H1 (cell line): Measurements from ENCODE around the gene SLC25A34. TPM values are rescaled to one million over a fixed set of nuclear protein-coding genes. Genes with fewer than 3 reads are reported as not detected.

Experiments
- CTBP2 ChIP-seq: IDR thresholded peaks from 2 replicates; pipeline ENCODE4 v1.7.0; 2011; ENCODE audit warnings: borderline replicate concordance, mild to moderate bottlenecking, moderate library complexity, mixed read lengths, low read length; ENCODE audit not compliant: insufficient read depth, insufficient read length
- EP300 ChIP-seq, 2 experiments: IDR thresholded peaks; 1 replicate in 1 of 2; 2 replicates in 1 of 2; pipeline ENCODE4 v1.6.1; 2011 to 2012; ENCODE audit warnings: low read depth in 2 of 2, low read length in 2 of 2, mild to moderate bottlenecking in 2 of 2, borderline replicate concordance in 1 of 2, inconsistent platforms in 1 of 2, moderate library complexity in 1 of 2
- EZH2 ChIP-seq: fragments of 200-600 bp; sonication (generic); IDR thresholded peaks from 2 replicates; pipeline ENCODE4 v1.7.1; 2012; ENCODE audit warnings: low read depth, mild to moderate bottlenecking, moderate library complexity, low read length, inconsistent platforms; ENCODE audit not compliant: severe bottlenecking
- RBBP5 ChIP-seq: IDR thresholded peaks from 2 replicates; pipeline ENCODE4 v1.7.1; 2012; ENCODE audit warnings: low read depth, mild to moderate bottlenecking, inconsistent platforms, low read length, moderate library complexity, borderline replicate concordance
- RNF2 ChIP-seq: fragments of 200-900, 300-1000 bp; sonication (generic); IDR thresholded peaks from 2 replicates; pipeline ENCODE4 v1.7.1; 2016; ENCODE audit warnings: borderline replicate concordance, low read depth, mild to moderate bottlenecking, antibody characterized with exemption, low read length; ENCODE audit not compliant: poor library complexity, severe bottlenecking; ENCODE audit errors: missing control alignments
- TCF12 ChIP-seq: IDR thresholded peaks from 2 replicates; pipeline ENCODE4 v1.6.1; 2011; ENCODE audit warnings: low read depth, mild to moderate bottlenecking, low read length
- polyA plus RNA-seq, 7 experiments: library from polyadenylated mRNA; depleted of rRNA in 3 of 7; stranded (reverse) in 5 of 7; unstranded in 2 of 7; fragments of >200 nt in 5 of 7; fragments of 200-250 nt in 2 of 7; gene quantifications; 1 replicate in 5 of 7; 2 replicates in 1 of 7; 4 replicates in 1 of 7; pipeline versions ENCODE4 v1.2.1 to v1.2.3, GENCODE V29; 2011 to 2013; ENCODE audit warnings: missing spikeins in 2 of 7, mixed read lengths in 2 of 7
- total RNA-seq: library from RNA; stranded (reverse); fragmentation: NEBNext Ultra II Directional; extraction: Animal tissue kit (Norgen Biotek cat#: 25700); gene quantifications from 2 replicates; pipeline ENCODE4 v1.2.1, GENCODE V29; 2021

SLC25A34 gene
- total and polyA plus RNA-seq, 2 of the 8 experiments (the other 6 are each of a cell fraction or from before 2014, with no cell fraction given), result 0.48 to 0.62 TPM

- TF ChIP-seq RBBP5 (no peak), TCF12 (no peak), CTBP2 (no peak), RNF2 (no peak), EP300 (IDR thresholded peaks at IDR 0.05; ENCODE audit: borderline replicate concordance in 1 of 2, low read depth in 2 of 2, low read length in 2 of 2) (no peak), EZH2 (no peak)
- TF ChIP-seq, all 59 proteins: peak for 0
Measured at GRCh38 chr1:15717418-15718125, 18.5 kb upstream of the SLC25A34 start (continued).
